K562 (cell line): Measurements from ENCODE around the gene JMJD1C. TPM values are rescaled to one million over a fixed set of nuclear protein-coding genes. Genes with fewer than 3 reads are reported as not detected.

Experiments
- ATAC-seq: fragments of 200-7000 bp; cut with Tn5 transposase; 3 replicates; pipeline ENCODE4 v1.9.1; 2020; ENCODE audit warnings: moderate library complexity
- Bru-seq: library from RNA; stranded (reverse); fragments of 400-500 nt; gene quantifications from one replicate; lab custom pipeline; 2021; lab: Mats Ljungman, UMichigan
- BruChase-seq, 2 experiments: library from RNA; stranded (reverse); fragments of 400-500 nt; gene quantifications; one replicate each; lab custom pipeline; 2021; lab: Mats Ljungman, UMichigan
- BruUV-seq: library from RNA; stranded (reverse); fragments of 400-500 nt; replicated peaks from 2 replicates; lab custom pipeline; 2021; lab: Mats Ljungman, UMichigan
- CTCF ChIA-PET: fragments of 300-600 bp; formaldehyde crosslinking; extraction: SDS; loops from one replicate; lab custom pipeline; 2021; ENCODE audit warnings: low intra/inter-chr PET ratio; lab: Yijun Ruan, JAX
- POLR2A ChIA-PET: fragments of 300-600, 350-650 bp; sonication (Branson Sonifier 250); formaldehyde crosslinking; extraction: SDS; loops from one replicate; lab custom pipeline; 2021; ENCODE audit warnings: antibody characterized with exemption, inconsistent platforms; lab: Yijun Ruan, JAX
- DNase-seq, 4 experiments: peaks; one replicate each; pipeline versions ENCODE4 v3.0.0 to v3.0.0-alpha.2; 2011 to 2018; ENCODE audit warnings: low spot score in 3 of 4, mixed read lengths in 3 of 4; ENCODE audit errors: extremely low read depth in 1 of 4
- FAIRE-seq: peaks from 2 replicates; lab custom pipeline; 2011; peaks lifted over from hg19 to GRCh38; lab: Jason Lieb, UNC
- H2AFZ ChIP-seq: 2 replicates; pipeline ENCODE4 v1.6.0; 2011; ENCODE audit warnings: low read depth, low read length, control low read depth, inconsistent platforms
- H3K27ac ChIP-seq: fragments of 200-600 bp; 3 replicates; pipeline ENCODE4 v1.8.0; 2011; ENCODE audit warnings: low read depth, mild to moderate bottlenecking, control low read depth, inconsistent platforms, low read length, moderate library complexity, mixed read lengths; ENCODE audit errors: extremely low read depth
- H3K27me3 ChIP-seq, 2 experiments: fragments of 300-600 bp in 1 of 2; 2 replicates in 1 of 2; 3 replicates in 1 of 2; pipeline versions ENCODE4 v1.6.0 to v1.8.0; 2011; ENCODE audit warnings: inconsistent platforms in 2 of 2, low read length in 2 of 2, mild to moderate bottlenecking in 1 of 2, mixed read lengths in 1 of 2, moderate library complexity in 1 of 2; ENCODE audit not compliant: control insufficient read depth in 2 of 2, insufficient read depth in 2 of 2
- H3K36me3 ChIP-seq: fragments of 300-600 bp; 3 replicates; pipeline ENCODE4 v1.8.0; 2011; ENCODE audit warnings: mild to moderate bottlenecking, low read length, inconsistent platforms; ENCODE audit not compliant: control insufficient read depth, insufficient read depth
- H3K4me1 ChIP-seq, 2 experiments: fragments of 200-600 bp in 1 of 2; replicated peaks in 1 of 2; 2 replicates in 1 of 2; 3 replicates in 1 of 2; pipeline versions ENCODE4 v1.5.1 to v1.8.0; 2011; ENCODE audit warnings: inconsistent platforms in 2 of 2, low read length in 2 of 2, mild to moderate bottlenecking in 1 of 2, mixed read lengths in 1 of 2, moderate library complexity in 1 of 2; ENCODE audit not compliant: control insufficient read depth in 2 of 2, insufficient read depth in 2 of 2
- H3K4me2 ChIP-seq: 2 replicates; pipeline ENCODE4 v1.6.1; 2011; ENCODE audit warnings: low read length, control low read depth, inconsistent platforms, mixed read lengths; ENCODE audit not compliant: insufficient read depth
- H3K4me3 ChIP-seq: fragments of 200-600 bp; sonication (generic), shearing (Covaris generic); 2 replicates; pipeline ENCODE4 v1.5.1; 2016; ENCODE audit warnings: control low read depth, inconsistent platforms
- H3K79me2 ChIP-seq: fragments of 200-600 bp; 3 replicates; pipeline ENCODE4 v1.8.0; 2011; ENCODE audit warnings: low read length, inconsistent platforms; ENCODE audit not compliant: control insufficient read depth, insufficient read depth
- H3K9ac ChIP-seq, 2 experiments: 2 replicates each; pipeline versions ENCODE4 v1.6.0 to v1.6.1; 2011; ENCODE audit warnings: low read depth in 2 of 2, low read length in 2 of 2, control low read depth in 1 of 2, inconsistent platforms in 1 of 2, mild to moderate bottlenecking in 1 of 2, mixed read lengths in 1 of 2; ENCODE audit not compliant: insufficient read depth in 1 of 2
- H3K9me1 ChIP-seq: one replicate; pipeline ENCODE4 v1.6.0; 2011; ENCODE audit warnings: inconsistent platforms, mild to moderate bottlenecking, low read length, moderate library complexity; ENCODE audit not compliant: control insufficient read depth, insufficient read depth
- H3K9me3 ChIP-seq: replicated peaks from 2 replicates; pipeline ENCODE4 v1.5.1; 2011; ENCODE audit warnings: low read depth, low read length, inconsistent platforms; ENCODE audit not compliant: control insufficient read depth, insufficient read depth
- H4K20me1 ChIP-seq: replicated peaks from 2 replicates; pipeline ENCODE4 v1.6.1; 2011; ENCODE audit warnings: low read length, inconsistent platforms, mixed read lengths; ENCODE audit not compliant: control insufficient read depth, insufficient read depth
- BRD9 ChIP-seq: fragments of 450-650 bp; IDR thresholded peaks from 2 replicates; pipeline ENCODE4 v1.6.1; 2018; ENCODE audit warnings: low read depth; ENCODE audit not compliant: partially characterized antibody
- PTTG1 ChIP-seq: fragments of 450-650 bp; IDR thresholded peaks from 2 replicates; pipeline ENCODE4 v1.6.1; 2016; ENCODE audit warnings: low read depth, mild to moderate bottlenecking, missing genetic modification characterization, missing compliant biosample characterization
- TSC22D4 ChIP-seq: fragments of 450-650 bp; IDR thresholded peaks from 2 replicates; pipeline ENCODE4 v1.6.1; 2016; ENCODE audit warnings: missing genetic modification characterization, missing biosample characterization, control low read depth
- ZNF445 ChIP-seq: fragments of 250-450 bp; sonication (Bioruptor Pico); IDR thresholded peaks from 2 replicates; pipeline ENCODE4 v1.4.0; 2020; ENCODE audit warnings: low read depth, mild to moderate bottlenecking, moderate library complexity
- ZNF740 ChIP-seq, 3 experiments: fragments of 200-800 bp in 1 of 3; sonication (Bioruptor generic) in 1 of 3; sonication (generic) in 1 of 3; formaldehyde crosslinking in 1 of 3; IDR thresholded peaks; 2 replicates each; pipeline versions ENCODE4 v1.6.1 to v1.8.0; 2016 to 2022; ENCODE audit warnings: mild to moderate bottlenecking in 2 of 3, missing compliant biosample characterization in 2 of 3, missing genetic modification characterization in 2 of 3, missing genetic modification reagents in 1 of 3
- ZNF785 ChIP-seq: fragments of 250-450 bp; sonication (Bioruptor Pico); IDR thresholded peaks from 2 replicates; pipeline ENCODE4 v1.4.0; 2020; ENCODE audit warnings: mild to moderate bottlenecking
- WGBS: fragments of 100-300 bp; shearing (Covaris generic); methylation state at CpG from one replicate; pipeline ENCODE4 v1.1.6; 2016; ENCODE audit warnings: low coverage, mixed read lengths; ENCODE audit not compliant: insufficient coverage; ENCODE audit errors: missing lambda C conversion rate; 5-methylcytosine and 5-hydroxymethylcytosine counted together
- in situ Hi-C: fragments of 300-500 bp; cut with MboI; formaldehyde crosslinking; loops from 4 replicates; pipeline ENCODE4 v1.15.0; 2018; ENCODE audit warnings: inconsistent platforms, mixed read lengths
- intact Hi-C: fragments of 100-400 bp; cut with micrococcal nuclease; formaldehyde crosslinking; loops from 2 replicates; pipeline ENCODE4 v1.14.2; 2022
- long read RNA-seq, 3 experiments: library from polyadenylated mRNA in 2 of 3; library from RNA in 1 of 3; unstranded in 2 of 3; stranded (forward) in 1 of 3; transcript quantifications; one replicate each; pipeline ENCODE4 v2.0.0, GENCODE V29; 2019 to 2022
- polyA minus RNA-seq, 3 experiments: library from RNA; depleted of rRNA, polyadenylated mRNA; stranded (reverse); fragments of >200 nt; gene quantifications; 2 replicates each; pipeline ENCODE4 v1.2.3, GENCODE V29; 2011
- polyA plus RNA-seq, 8 experiments: library from polyadenylated mRNA; depleted of rRNA in 4 of 8; stranded (reverse) in 5 of 8; unstranded in 3 of 8; fragments of >200 nt; fragmentation: Nextera tagmentation in 2 of 8; fragmentation: Illumina TruSeq in 1 of 8; extraction: Ambion mirVana in 2 of 8; extraction: Trizol in 1 of 8; gene quantifications; 2 replicates each; pipeline versions ENCODE4 v1.2.1 to v1.2.3, GENCODE V29; 2011 to 2014; ENCODE audit warnings: inconsistent platforms in 1 of 8, missing spikeins in 1 of 8
- total RNA-seq, 7 experiments: library from RNA; depleted of rRNA in 6 of 7; stranded (reverse); fragments of >200 nt in 6 of 7; fragmentation: Illumina TruSeq in 2 of 7; extraction: Trizol in 2 of 7; gene quantifications; 2 replicates each; pipeline versions ENCODE4 v1.2.1 to v1.2.3, GENCODE V29; 2011 to 2021; ENCODE audit warnings: low replicate concordance in 1 of 7
- TF ChIP-seq, protein P1 (sequence below): fragments of 250-450 bp; sonication (Bioruptor Pico); IDR thresholded peaks from 2 replicates; pipeline ENCODE4 v1.5.0; 2021

The JMJD1C gene, protein sequence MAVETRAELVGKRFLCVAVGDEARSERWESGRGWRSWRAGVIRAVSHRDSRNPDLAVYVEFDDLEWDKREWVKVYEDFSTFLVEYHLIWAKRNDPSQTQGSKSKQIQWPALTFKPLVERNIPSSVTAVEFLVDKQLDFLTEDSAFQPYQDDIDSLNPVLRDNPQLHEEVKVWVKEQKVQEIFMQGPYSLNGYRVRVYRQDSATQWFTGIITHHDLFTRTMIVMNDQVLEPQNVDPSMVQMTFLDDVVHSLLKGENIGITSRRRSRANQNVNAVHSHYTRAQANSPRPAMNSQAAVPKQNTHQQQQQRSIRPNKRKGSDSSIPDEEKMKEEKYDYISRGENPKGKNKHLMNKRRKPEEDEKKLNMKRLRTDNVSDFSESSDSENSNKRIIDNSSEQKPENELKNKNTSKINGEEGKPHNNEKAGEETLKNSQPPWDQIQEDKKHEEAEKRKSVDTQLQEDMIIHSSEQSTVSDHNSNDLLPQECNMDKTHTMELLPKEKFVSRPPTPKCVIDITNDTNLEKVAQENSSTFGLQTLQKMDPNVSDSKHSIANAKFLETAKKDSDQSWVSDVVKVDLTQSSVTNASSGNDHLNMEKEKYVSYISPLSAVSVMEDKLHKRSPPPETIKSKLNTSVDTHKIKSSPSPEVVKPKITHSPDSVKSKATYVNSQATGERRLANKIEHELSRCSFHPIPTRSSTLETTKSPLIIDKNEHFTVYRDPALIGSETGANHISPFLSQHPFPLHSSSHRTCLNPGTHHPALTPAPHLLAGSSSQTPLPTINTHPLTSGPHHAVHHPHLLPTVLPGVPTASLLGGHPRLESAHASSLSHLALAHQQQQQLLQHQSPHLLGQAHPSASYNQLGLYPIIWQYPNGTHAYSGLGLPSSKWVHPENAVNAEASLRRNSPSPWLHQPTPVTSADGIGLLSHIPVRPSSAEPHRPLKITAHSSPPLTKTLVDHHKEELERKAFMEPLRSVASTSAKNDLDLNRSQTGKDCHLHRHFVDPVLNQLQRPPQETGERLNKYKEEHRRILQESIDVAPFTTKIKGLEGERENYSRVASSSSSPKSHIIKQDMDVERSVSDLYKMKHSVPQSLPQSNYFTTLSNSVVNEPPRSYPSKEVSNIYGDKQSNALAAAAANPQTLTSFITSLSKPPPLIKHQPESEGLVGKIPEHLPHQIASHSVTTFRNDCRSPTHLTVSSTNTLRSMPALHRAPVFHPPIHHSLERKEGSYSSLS (N-terminal part only)
- 158 and 301 TPM in 2 replicates for total RNA-seq (2011; cell fraction: chromatin; rRNA removed; ENCODE audit: low replicate concordance)
- total RNA-seq (2011; cell fraction: nucleolus; rRNA removed) = 93.6 and 118 TPM in 2 replicates
- 154 and 227 TPM in 2 replicates for total RNA-seq (2011; cell fraction: nucleoplasm; rRNA removed)
- total RNA-seq (2014; rRNA removed) (33.3 and 39.7 TPM in 2 replicates), total RNA-seq (2014; rRNA removed; fragmentation: Illumina TruSeq; extraction: Trizol) (68.0 and 79.3 TPM in 2 replicates), total RNA-seq (2015; rRNA removed; fragmentation: Illumina TruSeq; extraction: Trizol) (57.4 and 58.8 TPM in 2 replicates), total RNA-seq (2021) (46.0 and 47.2 TPM in 2 replicates), polyA plus RNA-seq (2011; rRNA removed) (49.3 and 51.1 TPM in 2 replicates), polyA plus RNA-seq (2014; fragmentation: Illumina TruSeq; extraction: Trizol) (48.1 and 49.3 TPM in 2 replicates), polyA plus RNA-seq (2014; fragmentation: Nextera tagmentation; extraction: Ambion mirVana) (10 to 100 TPM; 25.3 to 38.5 TPM), polyA plus RNA-seq (2014; rRNA removed) (32.3 and 36.1 TPM in 2 replicates), polyA minus RNA-seq (2011; rRNA and poly(A)+ RNA removed) (164 and 189 TPM in 2 replicates), Bru-seq, nascent RNA (percentile 88 among the genes with signal in this experiment), BruChase-seq, experiment 1, labeled RNA remaining after a 2-hour chase (percentile 91 among the genes with signal in this experiment), BruChase-seq, experiment 2, labeled RNA remaining after a 6-hour chase (percentile 90 among the genes with signal in this experiment)
- polyA plus RNA-seq (2011; cell fraction: cytosol; rRNA removed) = 12.9 and 24.3 TPM in 2 replicates
- 53.4 and 73.5 TPM in 2 replicates for polyA plus RNA-seq (2011; cell fraction: nucleus; rRNA removed)
- polyA plus RNA-seq (2012) = 26.3 and 30.7 TPM in 2 replicates
- polyA minus RNA-seq (2011; cell fraction: cytosol; rRNA and poly(A)+ RNA removed) = 36.8 and 39.6 TPM in 2 replicates
- 86.6 and 187 TPM in 2 replicates for polyA minus RNA-seq (2011; cell fraction: nucleus; rRNA and poly(A)+ RNA removed)
- long read RNA-seq, experiment 1, partial matches to known transcripts = 21 of 43 reads
- long read RNA-seq, experiment 1, other reads (novel, unspliced or antisense) = 22 of 43 reads
- long read RNA-seq, experiment 2, partial matches to known transcripts = 3 of 9 reads
- long read RNA-seq, experiment 2, other reads (novel, unspliced or antisense) = 6 of 9 reads
- long read RNA-seq, experiment 3, partial matches to known transcripts = 13 of 21 reads
- long read RNA-seq, experiment 3, other reads (novel, unspliced or antisense) = 8 of 21 reads

- peak within 1 kb of the TSS; percentile 89 for H3K27ac ChIP-seq
- H2AFZ ChIP-seq = peak within 1 kb of the TSS; percentile 92
- no peaks in the 10 kb centered on the region for H3K9me1 ChIP-seq
- peaks cover 86% of the 10 kb centered on the region for H3K79me2 ChIP-seq
- DNase-seq (peak; percentile 82 to 87 (median 84)), FAIRE-seq (no peak), ATAC-seq (peak; percentile 83)
- no peaks in the 10 kb centered on the region for H3K36me3 ChIP-seq
- POLR2A ChIA-PET = interaction anchor here (0.6 to 3.2 kb wide), 7 partner anchors 11 to 198 kb away, joined by 3 to 21 read pairs (median 4); no protein-coding TSS in a partner anchor
- WGBS = 1% methylated on average over 91 of the region's 99 CpGs
- CTCF ChIA-PET = no interaction called here
- H3K4me1 ChIP-seq = peaks cover 0 to 19% of the 10 kb centered on the region in 2 experiments; a peak in 4 of 5 replicates
- intact Hi-C loops = loop anchor here (1.0 to 5.0 kb wide), 4 partner anchors 55 to 248 kb away; partner anchors contain the start of gene REEP3
- no TSS peak for BruUV-seq
- H3K9ac ChIP-seq = peak within 1 kb of the TSS; percentile 85 to 100
- H4K20me1 ChIP-seq = no peaks in the 10 kb centered on the region
- in situ Hi-C loops = no loop called here
- peak within 1 kb of the TSS; percentile 95 for H3K4me2 ChIP-seq
- peak within 1 kb of the TSS; percentile 73 for H3K4me3 ChIP-seq
- H3K27me3 ChIP-seq = no peaks in the 10 kb centered on the region
- H3K9me3 ChIP-seq = no peaks in the 10 kb centered on the region
- TF ChIP-seq BRD9 = no peak
- no peak; the same call in 1 of the 2 replicates for TF ChIP-seq ZNF740 (CRISPR knock-in tag; IDR thresholded peaks at IDR 0.05)
- no peak; a peak in 1 of 4 replicates for TF ChIP-seq ZNF740 (tag; IDR thresholded peaks at IDR 0.05)
- TF ChIP-seq, protein P1, sequence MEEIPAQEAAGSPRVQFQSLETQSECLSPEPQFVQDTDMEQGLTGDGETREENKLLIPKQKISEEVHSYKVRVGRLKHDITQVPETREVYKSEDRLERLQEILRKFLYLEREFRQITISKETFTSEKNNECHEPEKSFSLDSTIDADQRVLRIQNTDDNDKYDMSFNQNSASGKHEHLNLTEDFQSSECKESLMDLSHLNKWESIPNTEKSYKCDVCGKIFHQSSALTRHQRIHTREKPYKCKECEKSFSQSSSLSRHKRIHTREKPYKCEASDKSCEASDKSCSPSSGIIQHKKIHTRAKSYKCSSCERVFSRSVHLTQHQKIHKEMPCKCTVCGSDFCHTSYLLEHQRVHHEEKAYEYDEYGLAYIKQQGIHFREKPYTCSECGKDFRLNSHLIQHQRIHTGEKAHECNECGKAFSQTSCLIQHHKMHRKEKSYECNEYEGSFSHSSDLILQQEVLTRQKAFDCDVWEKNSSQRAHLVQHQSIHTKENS = no peak
- TF ChIP-seq ZNF785 = no peak
- TF ChIP-seq TSC22D4 (tag) = no peak
- no peak for TF ChIP-seq PTTG1 (tag)
- no peak for TF ChIP-seq ZNF445
These were observed at the start of gene JMJD1C for GRCh38 chr10:63465293-63466143. JMJD1C (minus strand) TSS chr10:63465977; CDS start chr10:63465662, 315 bp downstream.
